HTERT RPE-1 (cell line): ENCODE measurements around the gene TERB1.

ENCODE experiments used
- in situ Hi-C: fragments of 300-500 bp; cut with MboI; formaldehyde crosslinking; loops from 4 replicates; pipeline ENCODE4 v1.14.3; 2020; ENCODE audit warnings: low sequenced_read_pairs

The TERB1 gene

GRCh38 chr16:66751053-66751302 lies 50.4 kb downstream of the TERB1 start:
- in situ Hi-C loops, result no loop called here

GRCh38 chr16:66750279-66751052 lies 50.9 kb downstream of the TERB1 start:
- in situ Hi-C loops, result no loop called here

DNA sequence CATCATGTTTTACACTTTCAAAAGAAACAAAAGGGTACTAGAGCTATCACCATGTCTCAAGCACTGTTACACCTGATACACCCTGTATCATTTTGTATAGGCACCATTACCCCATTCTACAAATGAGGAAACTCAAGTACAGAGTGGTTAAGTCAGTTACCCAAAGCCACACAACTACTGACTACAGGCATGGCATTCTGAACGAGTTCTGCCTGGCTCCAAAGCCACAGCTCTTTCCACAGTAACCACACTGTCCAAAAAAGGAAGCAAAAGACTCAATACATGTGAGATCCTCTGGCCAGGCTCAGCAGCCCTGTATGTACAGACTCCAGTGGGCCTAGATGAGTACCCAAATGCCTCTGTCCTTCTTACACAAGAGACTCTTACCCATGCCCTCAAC lies 54.7 kb downstream of the TERB1 start:
- in situ Hi-C loops, result no loop called here

GRCh38 chr16:66746048-66746447 lies 55.3 kb downstream of the TERB1 start:
- in situ Hi-C loops, result no loop called here

GRCh38 chr16:66741950-66742808 lies 59.2 kb downstream of the TERB1 start:
- in situ Hi-C loops, result no loop called here

DNA sequence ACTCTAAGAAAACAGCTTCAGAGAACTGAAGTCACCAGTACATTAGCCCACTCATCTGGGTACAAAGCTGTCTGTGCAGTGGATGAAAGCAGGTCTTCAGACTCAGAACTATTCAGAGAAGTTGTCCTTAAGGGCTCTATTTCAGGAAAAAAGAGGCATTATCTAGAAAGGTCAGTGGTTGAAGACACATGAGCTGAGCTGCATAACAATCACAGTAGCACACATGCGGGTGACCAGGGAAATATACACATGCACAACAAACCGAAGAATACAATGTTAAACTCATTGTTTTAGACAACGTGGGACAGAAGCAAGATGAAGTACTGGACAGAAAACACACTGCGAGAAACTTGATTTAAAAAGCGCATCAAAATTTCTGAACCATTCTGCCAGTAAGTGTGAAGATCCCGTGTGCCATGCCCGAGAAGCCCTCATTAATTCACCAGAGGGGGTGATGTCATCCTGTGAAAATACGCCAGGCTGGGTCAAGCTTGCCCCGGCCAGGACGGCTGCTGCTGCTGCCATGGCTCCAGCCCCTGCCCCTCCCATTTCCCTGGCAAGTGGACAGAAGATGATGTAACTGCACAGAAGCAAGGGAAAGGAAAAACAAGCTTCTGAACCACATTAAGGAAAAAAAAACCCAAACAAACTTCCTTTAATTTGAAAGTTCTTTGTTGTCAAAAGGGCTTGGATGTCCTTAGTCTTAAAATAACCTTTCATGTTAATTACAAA lies 60.0 kb downstream of the TERB1 start:
- in situ Hi-C loops, result no loop called here

DNA sequence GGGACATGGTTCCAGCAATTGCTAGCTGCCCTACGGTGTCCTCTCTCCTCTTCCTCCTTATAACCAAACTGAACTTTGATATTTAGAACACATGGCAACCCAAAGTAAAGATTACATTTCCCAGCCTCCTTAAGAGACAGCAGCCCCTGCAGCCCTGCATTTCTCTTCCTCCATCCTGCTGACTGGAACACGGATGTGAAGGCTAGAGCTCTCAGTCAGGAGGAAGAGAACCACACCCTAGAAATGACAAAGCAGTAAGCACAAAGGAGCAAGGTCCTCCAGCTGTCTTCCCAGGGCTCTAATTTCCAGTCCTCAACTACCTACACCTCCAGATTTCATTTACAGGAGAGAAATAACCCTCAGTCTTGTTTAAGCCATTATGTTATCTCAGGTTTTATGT lies 60.9 kb downstream of the TERB1 start:
- in situ Hi-C loops, result no loop called here

- in situ Hi-C loops, result no loop called here
Measured at GRCh38 chr16:66740010-66740409, 61.4 kb downstream of the TERB1 start.

DNA sequence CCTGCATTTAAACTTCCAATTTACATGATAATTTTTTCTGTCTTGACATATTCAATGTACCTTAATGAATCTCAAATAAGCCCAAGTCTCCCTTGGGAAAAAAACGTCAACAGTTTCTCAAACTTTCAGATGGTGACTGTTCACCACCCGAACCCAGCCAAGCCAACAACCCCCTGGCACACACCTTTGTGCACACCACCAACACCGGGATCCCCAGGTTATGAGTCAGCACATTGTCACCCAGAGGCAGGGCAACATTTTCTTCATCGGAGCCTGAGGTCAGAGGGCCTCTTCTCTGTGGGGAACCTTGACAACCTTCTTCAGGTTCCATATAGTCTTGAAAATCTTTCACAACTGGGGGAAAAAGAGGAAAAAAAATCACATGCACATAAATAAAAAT lies 65.5 kb downstream of the TERB1 start:
- in situ Hi-C loops, result no loop called here

- in situ Hi-C loops, result no loop called here
Measured at GRCh38 chr16:66731101-66731500, 70.3 kb downstream of the TERB1 start.

GRCh38 chr16:66728804-66729203 lies 72.6 kb downstream of the TERB1 start:
- in situ Hi-C loops, result no loop called here

- in situ Hi-C loops, result no loop called here
Measured at GRCh38 chr16:66728117-66728787, 73.1 kb downstream of the TERB1 start.

DNA sequence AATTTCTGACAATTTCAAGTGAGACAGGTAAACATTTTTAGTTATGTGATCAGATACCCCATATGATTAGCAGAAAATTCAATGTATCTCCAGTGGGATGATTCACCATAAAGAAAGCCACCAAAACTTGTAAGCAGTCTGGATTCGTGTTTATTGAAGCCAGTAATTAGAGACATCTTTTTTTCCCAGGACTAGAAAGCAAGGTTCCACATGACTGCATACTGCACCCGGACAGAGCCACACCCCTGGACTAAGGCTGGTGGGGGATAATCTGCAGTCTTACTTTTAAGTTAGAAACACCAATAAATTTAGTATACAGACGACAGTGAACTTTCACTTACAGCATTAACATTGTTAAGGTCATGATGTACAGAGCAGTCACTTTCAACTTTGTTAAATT lies 80.6 kb downstream of the TERB1 start:
- in situ Hi-C loops, result no loop called here

GRCh38 chr16:66719246-66719645 lies 82.1 kb downstream of the TERB1 start:
- in situ Hi-C loops, result no loop called here

GRCh38 chr16:66717776-66718175 lies 83.6 kb downstream of the TERB1 start:
- in situ Hi-C loops, result no loop called here

GRCh38 chr16:66717112-66717675 lies 84.2 kb downstream of the TERB1 start:
- in situ Hi-C loops, result no loop called here

DNA sequence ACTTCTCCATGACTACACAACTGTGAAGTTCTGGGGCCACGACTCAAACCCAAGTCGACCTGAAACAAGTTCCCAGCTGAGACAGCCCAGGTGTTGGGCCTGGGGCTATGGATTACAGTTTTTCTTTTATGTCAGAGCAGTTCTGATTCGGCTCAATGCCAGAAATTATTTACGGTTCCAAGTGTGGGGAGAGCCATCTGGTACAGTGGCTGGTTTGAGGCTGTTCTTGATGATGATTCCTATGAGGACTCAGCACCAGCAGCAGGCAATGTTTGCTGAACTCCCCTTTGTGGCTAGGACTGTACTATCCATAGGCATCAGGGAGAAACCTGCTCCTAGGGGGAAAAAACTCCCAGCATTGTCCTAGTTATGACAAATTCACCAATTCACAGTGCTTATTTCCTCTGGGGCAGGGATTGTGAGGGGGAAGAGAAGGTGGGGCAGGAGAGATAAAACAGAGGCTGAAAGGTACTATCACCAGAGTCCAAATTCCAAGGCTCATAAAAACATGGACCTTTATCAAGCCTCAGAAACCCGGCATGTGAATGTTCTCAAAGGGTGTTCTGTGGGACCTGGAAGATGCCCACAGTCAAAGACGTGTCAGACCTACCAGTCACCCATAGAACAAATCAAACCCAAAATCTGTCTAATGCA lies 86.6 kb downstream of the TERB1 start:
- in situ Hi-C loops, result no loop called here

DNA sequence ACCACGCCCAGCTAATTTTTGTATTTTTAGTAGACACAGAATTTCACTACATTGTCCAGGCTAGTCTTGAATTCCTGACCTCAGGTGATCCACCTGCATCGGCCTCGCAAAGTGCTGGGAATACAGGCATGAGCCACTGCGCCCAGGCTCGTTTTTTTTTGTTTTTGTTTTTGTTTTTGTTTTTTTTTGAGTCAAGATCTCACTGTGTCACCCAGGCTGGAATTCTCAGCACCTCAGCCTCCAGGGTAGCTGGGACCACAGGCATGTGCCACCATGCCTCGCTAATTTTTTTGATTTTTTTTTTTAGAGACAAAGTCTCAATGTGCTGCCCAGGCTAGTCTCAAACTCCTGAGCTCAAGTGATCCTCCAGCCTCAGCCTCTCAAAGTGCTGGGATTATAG lies 87.3 kb downstream of the TERB1 start:
- in situ Hi-C loops, result no loop called here

GRCh38 chr16:66713076-66713475 lies 88.3 kb downstream of the TERB1 start:
- in situ Hi-C loops, result no loop called here

DNA sequence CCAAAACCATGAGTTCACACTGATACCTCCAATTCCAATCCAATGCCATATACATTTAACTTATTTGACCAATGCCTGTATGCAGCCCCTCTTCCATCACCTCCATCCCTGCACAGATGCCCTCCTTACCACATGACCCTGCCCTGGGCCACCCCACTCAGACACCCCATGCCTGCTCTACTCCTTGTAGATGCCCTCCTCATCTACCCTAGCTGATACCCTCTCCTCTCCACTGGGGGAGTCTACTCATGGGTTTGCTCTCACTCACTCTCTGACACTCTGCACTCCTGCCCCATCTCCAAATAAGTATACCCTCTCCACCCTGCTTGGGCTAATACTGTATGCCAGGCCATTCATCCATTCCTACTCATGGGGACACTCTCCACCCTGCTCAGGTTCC lies 88.9 kb downstream of the TERB1 start:
- in situ Hi-C loops, result no loop called here
